RWPE2 (cell line): ENCODE measurements around the gene CDCA5.
"Not testable (repeated sequence)": the region's sequence is repeated elsewhere in the genome, so short reads cannot be mapped to it uniquely, and the experiment has no call there.

Source experiments
- ATAC-seq: fragments of 200-7000 bp; cut with Tn5 transposase; 3 replicates; pipeline ENCODE4 v1.9.1; 2021; ENCODE audit warnings: low read depth
- DNase-seq: peaks from one replicate; pipeline ENCODE4 v3.0.0-alpha.2; 2020; ENCODE audit warnings: low spot score
- H3K27ac ChIP-seq: fragments of 450-650 bp; 2 replicates; pipeline ENCODE4 v1.5.1; 2017; ENCODE audit warnings: mild to moderate bottlenecking; ENCODE audit not compliant: poor library complexity, severe bottlenecking
- H3K27me3 ChIP-seq: fragments of 250-450 bp; sonication (Bioruptor Pico); 2 replicates; pipeline ENCODE4 v1.5.1; 2021; ENCODE audit warnings: mild to moderate bottlenecking, moderate library complexity; ENCODE audit not compliant: insufficient read depth, poor library complexity, severe bottlenecking
- H3K36me3 ChIP-seq: fragments of 250-450 bp; sonication (Bioruptor Pico); 2 replicates; pipeline ENCODE4 v1.5.1; 2020; ENCODE audit warnings: low read depth, mild to moderate bottlenecking, moderate library complexity
- H3K4me1 ChIP-seq: fragments of 250-450 bp; sonication (Bioruptor Pico); 2 replicates; pipeline ENCODE4 v1.5.1; 2021; ENCODE audit warnings: mild to moderate bottlenecking, moderate library complexity; ENCODE audit not compliant: insufficient read depth, poor library complexity, severe bottlenecking
- H3K4me3 ChIP-seq: fragments of 250-450 bp; sonication (Bioruptor Pico); 2 replicates; pipeline ENCODE4 v1.5.1; 2021; ENCODE audit warnings: mild to moderate bottlenecking, moderate library complexity; ENCODE audit not compliant: severe bottlenecking
- H3K9me3 ChIP-seq: fragments of 250-450 bp; sonication (Bioruptor Pico); 2 replicates; pipeline ENCODE4 v1.5.1; 2021; ENCODE audit warnings: mild to moderate bottlenecking, moderate library complexity; ENCODE audit not compliant: severe bottlenecking
- CTCF ChIP-seq: fragments of 450-650 bp; IDR thresholded peaks from one replicate; pipeline ENCODE4 v1.5.1; 2017; ENCODE audit warnings: mild to moderate bottlenecking, moderate library complexity; ENCODE audit not compliant: poor library complexity, severe bottlenecking

CDCA5 gene

GRCh38 chr11:65121865-65122696, 38.2 kb upstream of the CDCA5 start, which contains the start of the genes FAU and MRPL49:
FAU (minus strand) TSS chr11:65122134; CDS start chr11:65121813, 321 bp downstream.
MRPL49 (plus strand) TSS chr11:65122321; CDS start chr11:65122347, 26 bp downstream.
- Histone ChIP-seq H3K27ac (peak within 1 kb of the TSS; percentile 66), H3K9me3 (no peaks in the 10 kb centered on the region), H3K4me3 (peak within 1 kb of the TSS; percentile 80), H3K4me1 (peaks cover 8% of the 10 kb centered on the region), H3K36me3 (peaks cover 79% of the 10 kb centered on the region), H3K27me3 (no peaks in the 10 kb centered on the region)
- TF ChIP-seq CTCF, result no peak
- peak; percentile 81 for ATAC-seq
- DNase-seq, result peak; percentile 98

DNA sequence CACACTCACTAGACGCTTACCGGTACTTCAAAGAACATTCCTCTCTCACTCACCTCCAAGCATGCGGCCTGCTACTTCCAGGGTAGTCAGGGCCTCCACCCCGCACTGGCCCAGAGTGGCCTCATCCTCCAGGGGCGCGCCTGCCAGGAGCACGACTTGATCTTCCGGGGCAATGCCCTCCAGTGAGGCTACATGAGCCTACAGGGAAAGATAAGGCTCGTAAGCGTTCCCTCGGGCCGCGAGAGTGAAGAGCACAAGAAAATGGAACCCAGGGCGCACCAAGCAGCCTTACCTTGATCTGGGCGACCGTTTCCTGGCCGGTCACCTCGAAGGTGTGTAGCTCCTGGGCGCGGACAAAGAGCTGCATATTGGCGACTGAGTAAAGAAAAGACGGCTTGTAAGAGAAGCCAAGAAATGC, 37.6 kb upstream of the CDCA5 start:
- H3K27ac ChIP-seq, result peak overlapping the region; percentile 66
- H3K9me3 ChIP-seq, result no peaks in the 10 kb centered on the region
- ATAC-seq, result no peak
- H3K36me3 ChIP-seq, result peaks cover 73% of the 10 kb centered on the region
- no peak for TF ChIP-seq CTCF
- no peaks in the 10 kb centered on the region for H3K27me3 ChIP-seq
- peaks cover 9% of the 10 kb centered on the region for H3K4me1 ChIP-seq
- no peak for DNase-seq
- H3K4me3 ChIP-seq, result peak overlapping the region; percentile 80

GRCh38 chr11:65120831-65121230, 37.0 kb upstream of the CDCA5 start:
- Histone ChIP-seq H3K27ac (peak overlapping the region; percentile 66), H3K4me1 (peaks cover 13% of the 10 kb centered on the region), H3K27me3 (no peaks in the 10 kb centered on the region), H3K4me3 (peak overlapping the region; percentile 80), H3K9me3 (no peaks in the 10 kb centered on the region), H3K36me3 (peaks cover 73% of the 10 kb centered on the region)
- no peak for TF ChIP-seq CTCF
- DNase-seq, result no peak
- ATAC-seq, result no peak

- DNase-seq (no peak), ATAC-seq (no peak)
- H3K36me3 ChIP-seq, result peaks cover 66% of the 10 kb centered on the region
- no peak for TF ChIP-seq CTCF
- no peaks in the 10 kb centered on the region for H3K9me3 ChIP-seq
- H3K4me3 ChIP-seq, result no peak overlapping the region
- no peak overlapping the region for H3K27ac ChIP-seq
- peaks cover 13% of the 10 kb centered on the region for H3K4me1 ChIP-seq
- H3K27me3 ChIP-seq, result no peaks in the 10 kb centered on the region
Observed at GRCh38 chr11:65119670-65119995, 35.8 kb upstream of the CDCA5 start.

- not testable (repeated sequence) for H3K9me3 ChIP-seq, ATAC-seq, H3K27me3 ChIP-seq, H3K27ac ChIP-seq, DNase-seq, H3K4me3 ChIP-seq
- H3K36me3 ChIP-seq, result peaks cover 60% of the 10 kb centered on the region
- H3K4me1 ChIP-seq, result peaks cover 13% of the 10 kb centered on the region
Observed at GRCh38 chr11:65118891-65119669, 35.2 kb upstream of the CDCA5 start.
